Activated CD8-positive, alpha-beta memory T cell treated with anti-CD3 and anti-CD28 coated beads, Interleukin-2, amount 50 U/mL, for 1 hour (primary cell): ENCODE measurements around the gene RIOK3.
A peak's percentile ranks its signal among the peaks of the same experiment; 100 is the strongest.
"Not testable (repeated sequence)": the region's sequence is repeated elsewhere in the genome, so short reads cannot be mapped to it uniquely, and the experiment has no call there.

Experiments
- DNase-seq: peaks from one replicate; pipeline ENCODE4 v3.0.0-alpha.2; 2020; ENCODE audit errors: extremely low read depth

RIOK3 gene

GRCh38 chr18:23452728-23453679 is at the start of gene RIOK3:
TSS of gene RIOK3 (plus strand) at chr18:23453287. CDS start at chr18:23453440, 153 bp downstream.
- DNase-seq, result peak; percentile 50

GRCh38 chr18:23403310-23403709 is 49.8 kb upstream of the RIOK3 start:
- no peak for DNase-seq

- no peak for DNase-seq
These were observed 47.5 kb upstream of the RIOK3 start for GRCh38 chr18:23405636-23406035.

- DNase-seq, result no peak
These were observed 46.8 kb upstream of the RIOK3 start for GRCh38 chr18:23406271-23406787.

GRCh38 chr18:23412351-23412964 is 40.6 kb upstream of the RIOK3 start:
- DNase-seq, result no peak

GRCh38 chr18:23415515-23415914 is 37.6 kb upstream of the RIOK3 start:
- no peak for DNase-seq

- DNase-seq, result no peak
These were observed 36.8 kb upstream of the RIOK3 start for GRCh38 chr18:23416298-23416697.

- DNase-seq, result no peak
These were observed 31.8 kb upstream of the RIOK3 start for GRCh38 chr18:23421277-23421676.

- no peak for DNase-seq
These were observed 30.2 kb upstream of the RIOK3 start for GRCh38 chr18:23422751-23423418.

GRCh38 chr18:23424616-23425015 is 28.5 kb upstream of the RIOK3 start:
- no peak for DNase-seq

- DNase-seq, result no peak
These were observed 24.3 kb upstream of the RIOK3 start for GRCh38 chr18:23428821-23429220.

GRCh38 chr18:23429538-23429937 is 23.5 kb upstream of the RIOK3 start:
- DNase-seq, result not testable (repeated sequence)

GRCh38 chr18:23433360-23433759 is 19.7 kb upstream of the RIOK3 start:
- no peak for DNase-seq

GRCh38 chr18:23437357-23438045 is 15.6 kb upstream of the RIOK3 start:
- no peak for DNase-seq

GRCh38 chr18:23438046-23438377 is 15.1 kb upstream of the RIOK3 start:
- no peak for DNase-seq

GRCh38 chr18:23438608-23439366 is 14.3 kb upstream of the RIOK3 start:
- DNase-seq, result no peak

- DNase-seq, result no peak
These were observed 13.0 kb upstream of the RIOK3 start for GRCh38 chr18:23440131-23440530.

- DNase-seq, result no peak
These were observed 10.1 kb upstream of the RIOK3 start for GRCh38 chr18:23442958-23443357.

GRCh38 chr18:23448291-23448690 is 4.8 kb upstream of the RIOK3 start:
- no peak for DNase-seq

- no peak for DNase-seq
These were observed 3.1 kb upstream of the RIOK3 start for GRCh38 chr18:23450022-23450421.

- DNase-seq, result no peak
These were observed 2.1 kb upstream of the RIOK3 start for GRCh38 chr18:23451011-23451410.
